Adipocyte (in vitro differentiated cells): ENCODE results near the gene TOGARAM2.

Source experiments
- DNase-seq: peaks from one replicate; pipeline ENCODE4 v3.0.0-alpha.2; 2015; ENCODE audit warnings: low read depth
- H3K27me3 ChIP-seq: replicated peaks from 2 replicates; pipeline ENCODE4 v1.7.0; 2013; ENCODE audit warnings: mild to moderate bottlenecking, low read length, moderate library complexity; ENCODE audit not compliant: control insufficient read depth, insufficient read depth
- H3K36me3 ChIP-seq: 2 replicates; pipeline ENCODE4 v1.7.0; 2013; ENCODE audit warnings: low read length, mild to moderate bottlenecking, moderate library complexity; ENCODE audit not compliant: control insufficient read depth, insufficient read depth, severe bottlenecking
- H3K4me1 ChIP-seq: 2 replicates; pipeline ENCODE4 v1.7.0; 2013; ENCODE audit warnings: mild to moderate bottlenecking, low read length, moderate library complexity; ENCODE audit not compliant: control insufficient read depth, insufficient read depth
- H3K4me3 ChIP-seq: 2 replicates; pipeline ENCODE4 v1.7.0; 2013; ENCODE audit warnings: mild to moderate bottlenecking, low read length, moderate library complexity
- H3K9ac ChIP-seq: 2 replicates; pipeline ENCODE4 v1.7.0; 2013; ENCODE audit warnings: mild to moderate bottlenecking, low read length, moderate library complexity
- H3K9me3 ChIP-seq: 2 replicates; pipeline ENCODE4 v1.7.0; 2013; ENCODE audit warnings: mild to moderate bottlenecking, low read length, moderate library complexity; ENCODE audit not compliant: control insufficient read depth

The TOGARAM2 gene

GRCh38 chr2:29031046-29031445 is 49.9 kb downstream of the TOGARAM2 start:
- Histone ChIP-seq H3K36me3 (no peaks in the 10 kb centered on the region), H3K27me3 (peaks cover 36% of the 10 kb centered on the region), H3K4me1 (no peaks in the 10 kb centered on the region), H3K9me3 (no peaks in the 10 kb centered on the region), H3K9ac (no peak overlapping the region), H3K4me3 (no peak overlapping the region)
- DNase-seq, result no peak

- H3K27me3 ChIP-seq, result peaks cover 32% of the 10 kb centered on the region
- H3K36me3 ChIP-seq, result no peaks in the 10 kb centered on the region
- no peak overlapping the region for H3K9ac ChIP-seq
- H3K9me3 ChIP-seq, result no peaks in the 10 kb centered on the region
- no peaks in the 10 kb centered on the region for H3K4me1 ChIP-seq
- no peak overlapping the region for H3K4me3 ChIP-seq
- no peak for DNase-seq
These were observed 51.1 kb downstream of the TOGARAM2 start for GRCh38 chr2:29032189-29032588.

- DNase-seq, result peak; percentile 17
These were observed 52.1 kb downstream of the TOGARAM2 start for GRCh38 chr2:29033172-29033571.

GRCh38 chr2:29033656-29034055 is 52.6 kb downstream of the TOGARAM2 start:
- Histone ChIP-seq H3K4me3 (no peak overlapping the region), H3K36me3 (no peaks in the 10 kb centered on the region), H3K9me3 (no peaks in the 10 kb centered on the region), H3K27me3 (peaks cover 22% of the 10 kb centered on the region), H3K4me1 (no peaks in the 10 kb centered on the region), H3K9ac (no peak overlapping the region)
- DNase-seq, result no peak

More at GRCh38 chr2:29033172-29033571, 52.1 kb downstream of the TOGARAM2 start:
- H3K9me3 ChIP-seq, result no peaks in the 10 kb centered on the region
- no peak overlapping the region for H3K4me3 ChIP-seq
- no peaks in the 10 kb centered on the region for H3K4me1 ChIP-seq
- no peak overlapping the region for H3K9ac ChIP-seq
- H3K36me3 ChIP-seq, result no peaks in the 10 kb centered on the region
- H3K27me3 ChIP-seq, result peaks cover 23% of the 10 kb centered on the region

- no peaks in the 10 kb centered on the region for H3K4me1 ChIP-seq
- no peak for DNase-seq
- peaks cover 20% of the 10 kb centered on the region for H3K27me3 ChIP-seq
- H3K9me3 ChIP-seq, result no peaks in the 10 kb centered on the region
- no peaks in the 10 kb centered on the region for H3K36me3 ChIP-seq
- H3K9ac ChIP-seq, result no peak overlapping the region
- no peak overlapping the region for H3K4me3 ChIP-seq
These were observed 54.1 kb downstream of the TOGARAM2 start for GRCh38 chr2:29035016-29035745.

GRCh38 chr2:29039718-29040480 is 58.8 kb downstream of the TOGARAM2 start:
- no peak overlapping the region for H3K4me3 ChIP-seq
- peaks cover 29% of the 10 kb centered on the region for H3K27me3 ChIP-seq
- no peaks in the 10 kb centered on the region for H3K9me3 ChIP-seq
- no peaks in the 10 kb centered on the region for H3K36me3 ChIP-seq
- peak; percentile 19 for DNase-seq
- H3K4me1 ChIP-seq, result no peaks in the 10 kb centered on the region
- no peak overlapping the region for H3K9ac ChIP-seq

GRCh38 chr2:29040552-29040951 is 59.5 kb downstream of the TOGARAM2 start:
- no peaks in the 10 kb centered on the region for H3K9me3 ChIP-seq
- no peak for DNase-seq
- H3K9ac ChIP-seq, result no peak overlapping the region
- no peak overlapping the region for H3K4me3 ChIP-seq
- no peaks in the 10 kb centered on the region for H3K36me3 ChIP-seq
- no peaks in the 10 kb centered on the region for H3K4me1 ChIP-seq
- H3K27me3 ChIP-seq, result peaks cover 29% of the 10 kb centered on the region

- Histone ChIP-seq H3K4me1 (no peaks in the 10 kb centered on the region), H3K27me3 (peaks cover 31% of the 10 kb centered on the region), H3K9ac (no peak overlapping the region), H3K4me3 (no peak overlapping the region), H3K9me3 (no peaks in the 10 kb centered on the region), H3K36me3 (no peaks in the 10 kb centered on the region)
- no peak for DNase-seq
These were observed 60.1 kb downstream of the TOGARAM2 start for GRCh38 chr2:29041161-29041660.

- no peaks in the 10 kb centered on the region for H3K36me3 ChIP-seq
- no peaks in the 10 kb centered on the region for H3K4me1 ChIP-seq
- no peak overlapping the region for H3K4me3 ChIP-seq
- peaks cover 36% of the 10 kb centered on the region for H3K27me3 ChIP-seq
- no peak overlapping the region for H3K9ac ChIP-seq
- DNase-seq, result peak; percentile 27
- H3K9me3 ChIP-seq, result no peaks in the 10 kb centered on the region
These were observed 61.5 kb downstream of the TOGARAM2 start for GRCh38 chr2:29042561-29043075.

GRCh38 chr2:29044459-29044858 is 63.4 kb downstream of the TOGARAM2 start:
- Histone ChIP-seq H3K9me3 (no peaks in the 10 kb centered on the region), H3K9ac (no peak overlapping the region), H3K4me3 (no peak overlapping the region), H3K4me1 (no peaks in the 10 kb centered on the region), H3K36me3 (no peaks in the 10 kb centered on the region), H3K27me3 (peaks cover 40% of the 10 kb centered on the region)
- DNase-seq, result no peak

GRCh38 chr2:29046321-29046720 is 65.2 kb downstream of the TOGARAM2 start:
- Histone ChIP-seq H3K9ac (no peak overlapping the region), H3K36me3 (no peaks in the 10 kb centered on the region), H3K27me3 (peaks cover 46% of the 10 kb centered on the region), H3K4me3 (no peak overlapping the region), H3K4me1 (no peaks in the 10 kb centered on the region), H3K9me3 (no peaks in the 10 kb centered on the region)
- no peak for DNase-seq
